Measurements from ENCODE around the gene KLHL29.

KLHL29 gene

GRCh38 chr2:23586741-23587306, 201.8 kb downstream of the KLHL29 start:
- in situ Hi-C loops (cut with HindIII; ENCODE audit: low sequenced_read_pairs) = no loop called here

GRCh38 chr2:23587341-23587880, 202.4 kb downstream of the KLHL29 start:
- in situ Hi-C loops (cut with HindIII; ENCODE audit: low sequenced_read_pairs) = no loop called here

GRCh38 chr2:23588106-23588505, 203.1 kb downstream of the KLHL29 start:
- in situ Hi-C loops (cut with HindIII; ENCODE audit: low sequenced_read_pairs) = no loop called here

- in situ Hi-C loops (cut with HindIII; ENCODE audit: low sequenced_read_pairs) = no loop called here
Observed at GRCh38 chr2:23588508-23589201, 203.7 kb downstream of the KLHL29 start.

- in situ Hi-C loops (cut with HindIII; ENCODE audit: low sequenced_read_pairs) = no loop called here
Observed at GRCh38 chr2:23589220-23589647, 204.3 kb downstream of the KLHL29 start.

- in situ Hi-C loops (cut with HindIII; ENCODE audit: low sequenced_read_pairs) = no loop called here
Observed at GRCh38 chr2:23589739-23590138, 204.8 kb downstream of the KLHL29 start.

- in situ Hi-C loops (cut with HindIII; ENCODE audit: low sequenced_read_pairs) = no loop called here
Observed at GRCh38 chr2:23590241-23590869, 205.4 kb downstream of the KLHL29 start.

- in situ Hi-C loops (cut with HindIII; ENCODE audit: low sequenced_read_pairs) = no loop called here
Observed at GRCh38 chr2:23591111-23591510, 206.1 kb downstream of the KLHL29 start.

- in situ Hi-C loops (cut with HindIII; ENCODE audit: low sequenced_read_pairs) = no loop called here
Observed at GRCh38 chr2:23592061-23592685, 207.2 kb downstream of the KLHL29 start.

- in situ Hi-C loops (cut with HindIII; ENCODE audit: low sequenced_read_pairs) = no loop called here
Observed at GRCh38 chr2:23592898-23593751, 208.1 kb downstream of the KLHL29 start.

- in situ Hi-C loops (cut with HindIII; ENCODE audit: low sequenced_read_pairs) = no loop called here
Observed at GRCh38 chr2:23593752-23594459, 208.9 kb downstream of the KLHL29 start.

GRCh38 chr2:23594460-23594825, 209.5 kb downstream of the KLHL29 start:
- in situ Hi-C loops (cut with HindIII; ENCODE audit: low sequenced_read_pairs) = no loop called here

- in situ Hi-C loops (cut with HindIII; ENCODE audit: low sequenced_read_pairs) = no loop called here
Observed at GRCh38 chr2:23595021-23595420, 210.0 kb downstream of the KLHL29 start.

GRCh38 chr2:23595601-23596251, 210.7 kb downstream of the KLHL29 start:
- in situ Hi-C loops (cut with HindIII; ENCODE audit: low sequenced_read_pairs) = no loop called here

GRCh38 chr2:23596316-23596885, 211.4 kb downstream of the KLHL29 start:
- in situ Hi-C loops (cut with HindIII; ENCODE audit: low sequenced_read_pairs) = no loop called here

GRCh38 chr2:23597687-23598086, 212.7 kb downstream of the KLHL29 start:
- in situ Hi-C loops (cut with HindIII; ENCODE audit: low sequenced_read_pairs) = no loop called here

- in situ Hi-C loops (cut with HindIII; ENCODE audit: low sequenced_read_pairs) = no loop called here
Observed at GRCh38 chr2:23599006-23599405, 214.0 kb downstream of the KLHL29 start.

GRCh38 chr2:23599667-23600066, 214.7 kb downstream of the KLHL29 start:
- in situ Hi-C loops (cut with HindIII; ENCODE audit: low sequenced_read_pairs) = no loop called here

- in situ Hi-C loops (cut with HindIII; ENCODE audit: low sequenced_read_pairs) = no loop called here
Observed at GRCh38 chr2:23600346-23600745, 215.4 kb downstream of the KLHL29 start.
